GM12872 (cell line): ENCODE results near the gene TMIE.

ENCODE experiments used
- TF ChIP-seq, protein P1 (sequence below): IDR thresholded peaks from 3 replicates; pipeline ENCODE4 v1.5.1; 2011; ENCODE audit warnings: low read depth, mild to moderate bottlenecking, low read length, moderate library complexity; ENCODE audit not compliant: insufficient read depth

TMIE gene

DNA sequence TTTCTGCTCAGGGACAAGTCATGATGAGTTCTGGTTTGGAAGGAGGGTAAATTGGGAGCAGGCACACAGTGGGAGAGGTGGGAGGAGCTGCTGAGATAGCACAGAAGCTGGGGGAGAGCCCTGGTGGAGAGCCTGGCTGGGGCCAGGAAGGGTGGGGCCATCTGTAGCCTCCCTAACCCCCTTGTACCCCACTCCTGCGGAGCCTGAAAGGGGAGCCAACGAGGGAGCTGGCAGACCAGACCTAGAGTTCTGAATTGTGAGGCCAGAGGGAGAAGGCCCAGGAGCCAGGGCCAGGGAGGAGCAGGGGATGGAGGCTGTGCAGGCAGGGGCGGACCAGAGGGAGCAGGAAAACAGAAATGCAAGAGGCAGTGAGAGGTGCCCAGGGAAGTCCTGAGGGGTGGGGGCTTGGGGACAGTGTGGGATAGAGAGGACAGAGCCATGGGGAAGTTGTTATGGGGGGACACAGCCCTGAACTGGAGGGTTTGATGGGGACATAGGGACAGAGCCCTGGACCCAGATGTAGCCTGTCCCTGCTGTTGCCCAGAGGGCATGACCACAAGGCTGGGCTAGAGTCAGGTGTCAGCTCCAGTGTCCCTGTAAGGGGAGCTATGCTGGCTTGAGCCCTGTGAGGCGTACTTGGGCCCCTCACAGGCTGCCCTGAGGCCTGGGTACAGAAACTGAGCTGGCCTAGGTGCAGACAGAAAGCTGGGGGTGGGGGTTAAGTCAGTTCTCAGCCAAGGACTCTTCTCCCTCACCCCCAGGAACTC, 1.2 kb downstream of the TMIE start:
- TF ChIP-seq, protein P1, sequence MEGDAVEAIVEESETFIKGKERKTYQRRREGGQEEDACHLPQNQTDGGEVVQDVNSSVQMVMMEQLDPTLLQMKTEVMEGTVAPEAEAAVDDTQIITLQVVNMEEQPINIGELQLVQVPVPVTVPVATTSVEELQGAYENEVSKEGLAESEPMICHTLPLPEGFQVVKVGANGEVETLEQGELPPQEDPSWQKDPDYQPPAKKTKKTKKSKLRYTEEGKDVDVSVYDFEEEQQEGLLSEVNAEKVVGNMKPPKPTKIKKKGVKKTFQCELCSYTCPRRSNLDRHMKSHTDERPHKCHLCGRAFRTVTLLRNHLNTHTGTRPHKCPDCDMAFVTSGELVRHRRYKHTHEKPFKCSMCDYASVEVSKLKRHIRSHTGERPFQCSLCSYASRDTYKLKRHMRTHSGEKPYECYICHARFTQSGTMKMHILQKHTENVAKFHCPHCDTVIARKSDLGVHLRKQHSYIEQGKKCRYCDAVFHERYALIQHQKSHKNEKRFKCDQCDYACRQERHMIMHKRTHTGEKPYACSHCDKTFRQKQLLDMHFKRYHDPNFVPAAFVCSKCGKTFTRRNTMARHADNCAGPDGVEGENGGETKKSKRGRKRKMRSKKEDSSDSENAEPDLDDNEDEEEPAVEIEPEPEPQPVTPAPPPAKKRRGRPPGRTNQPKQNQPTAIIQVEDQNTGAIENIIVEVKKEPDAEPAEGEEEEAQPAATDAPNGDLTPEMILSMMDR, result no peak

DNA sequence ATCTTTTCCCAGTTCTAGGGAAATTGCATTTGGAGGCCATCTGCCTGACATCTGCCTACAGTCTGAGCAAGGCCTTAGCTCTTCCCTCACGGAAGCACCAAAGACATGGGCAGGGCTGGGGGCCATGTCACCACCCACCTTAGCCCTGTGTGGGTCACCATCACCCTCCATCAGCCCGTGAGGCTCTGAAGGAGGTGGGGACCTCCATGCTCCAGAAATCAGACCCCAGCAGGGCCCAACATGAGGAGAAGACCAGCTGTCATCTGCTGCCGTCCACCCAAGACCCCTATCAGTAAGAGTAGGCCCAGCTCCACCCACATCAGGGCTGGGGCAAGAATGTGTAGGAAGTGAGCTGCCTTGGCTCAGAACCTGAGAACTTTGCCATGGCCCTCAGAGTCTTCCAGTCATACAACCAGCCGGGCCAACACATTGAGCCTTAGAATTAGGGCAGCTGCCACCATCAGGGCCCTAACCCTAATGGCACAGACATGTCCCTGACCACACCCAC, 1.9 kb downstream of the TMIE start:
- TF ChIP-seq, protein P1, result no peak

DNA sequence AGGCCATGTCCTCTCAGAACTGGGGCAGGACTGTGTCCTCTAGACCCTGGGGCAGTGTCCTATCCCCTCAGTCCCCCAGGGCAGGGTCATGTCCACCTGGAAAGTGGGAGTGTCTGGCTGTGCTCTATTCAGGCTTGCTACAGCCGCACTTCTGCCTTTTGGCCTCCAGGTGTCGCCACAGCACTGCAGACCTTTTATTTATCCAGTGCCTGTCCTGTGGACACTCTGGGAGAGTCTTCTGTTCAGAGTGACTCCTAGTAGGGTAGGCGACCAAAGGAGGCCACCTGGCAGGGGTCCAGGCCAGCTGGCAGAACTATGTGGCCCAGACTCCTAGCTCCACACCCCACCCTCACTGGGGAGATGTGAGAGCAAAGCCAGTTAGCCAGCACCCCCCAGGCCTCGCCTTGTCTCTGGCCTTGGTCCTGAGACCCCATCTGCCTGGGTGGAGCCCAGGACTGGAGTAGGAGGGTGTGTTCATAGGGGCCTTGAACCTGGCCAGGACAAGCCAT, 3.9 kb downstream of the TMIE start:
- TF ChIP-seq, protein P1, result peak; percentile 96

DNA sequence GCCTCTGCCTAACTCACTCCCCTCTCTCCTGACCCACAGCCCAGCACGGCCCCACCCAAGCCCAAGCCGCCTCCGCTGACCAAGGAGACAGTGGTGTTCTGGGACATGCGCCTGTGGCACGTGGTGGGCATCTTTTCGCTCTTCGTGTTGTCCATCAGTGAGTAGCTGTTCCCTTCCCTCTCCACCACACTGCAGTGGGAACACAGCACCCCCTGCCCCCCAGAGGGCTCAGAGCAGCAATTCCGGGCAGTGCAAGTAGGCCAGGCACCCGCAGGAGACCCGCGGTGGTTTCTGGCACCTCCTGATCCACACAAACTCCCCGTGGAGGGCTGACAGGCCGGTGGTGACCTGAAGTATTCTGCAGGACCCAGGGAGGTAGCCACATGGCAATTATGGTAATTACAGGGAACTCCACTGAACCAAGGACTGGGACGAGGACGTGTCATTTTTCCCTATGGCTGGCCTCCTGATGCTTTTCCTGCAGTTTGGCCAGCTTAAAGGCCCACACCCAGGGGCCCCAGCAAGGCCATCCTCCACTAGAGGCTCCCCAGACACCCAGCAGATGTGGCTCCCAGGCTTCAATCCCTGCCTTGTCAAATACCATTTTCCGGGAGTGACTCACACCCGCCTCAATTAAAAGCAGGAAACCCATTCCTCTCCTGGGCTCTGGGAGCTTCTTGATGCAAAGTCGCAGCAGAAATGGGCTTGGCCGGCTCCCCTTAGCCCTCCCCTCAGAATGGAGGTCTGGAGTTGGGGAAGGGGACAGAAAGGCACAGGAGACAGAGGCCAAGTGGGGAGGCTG, 4.8 kb downstream of the TMIE start:
- TF ChIP-seq, protein P1, result no peak

DNA sequence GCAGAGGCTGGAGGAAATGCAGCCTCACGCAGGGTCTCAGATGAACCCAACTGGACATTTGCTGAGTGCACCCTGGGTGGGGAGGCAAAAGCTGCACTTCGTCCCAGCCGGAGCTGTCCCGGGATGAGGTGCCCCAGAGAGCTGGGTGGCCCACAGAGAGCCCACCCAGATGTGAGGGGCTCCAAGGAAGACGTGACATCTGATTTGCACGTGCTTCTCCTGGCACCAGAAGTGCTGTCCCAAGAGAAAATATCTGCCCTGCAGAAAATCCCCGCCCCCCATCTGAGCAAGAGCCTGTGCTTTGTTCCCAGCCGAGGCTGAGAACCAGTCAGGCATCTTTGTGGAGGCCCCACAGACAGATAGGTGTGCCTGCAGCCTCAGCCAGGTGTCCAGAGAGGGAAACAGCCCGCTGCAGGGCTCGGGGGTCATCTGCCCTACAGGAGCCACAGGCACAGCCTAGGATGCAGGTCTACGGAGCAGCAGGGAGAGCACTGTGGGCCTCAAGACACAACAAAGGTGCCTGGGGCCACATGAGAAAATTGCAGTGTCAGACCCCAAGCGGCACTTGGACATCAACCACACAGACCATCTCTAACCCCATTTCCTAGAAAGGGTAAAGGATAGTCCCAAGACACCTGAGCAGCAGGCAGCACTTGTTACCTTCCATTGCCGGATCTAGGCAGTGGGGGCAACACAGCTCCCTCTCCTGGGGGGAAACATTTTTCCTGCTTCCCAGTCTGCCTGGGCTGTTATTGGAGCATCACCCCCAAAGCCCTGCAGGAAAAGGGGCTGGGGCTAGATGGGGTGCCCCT, 5.8 kb downstream of the TMIE start:
- TF ChIP-seq, protein P1, result no peak

DNA sequence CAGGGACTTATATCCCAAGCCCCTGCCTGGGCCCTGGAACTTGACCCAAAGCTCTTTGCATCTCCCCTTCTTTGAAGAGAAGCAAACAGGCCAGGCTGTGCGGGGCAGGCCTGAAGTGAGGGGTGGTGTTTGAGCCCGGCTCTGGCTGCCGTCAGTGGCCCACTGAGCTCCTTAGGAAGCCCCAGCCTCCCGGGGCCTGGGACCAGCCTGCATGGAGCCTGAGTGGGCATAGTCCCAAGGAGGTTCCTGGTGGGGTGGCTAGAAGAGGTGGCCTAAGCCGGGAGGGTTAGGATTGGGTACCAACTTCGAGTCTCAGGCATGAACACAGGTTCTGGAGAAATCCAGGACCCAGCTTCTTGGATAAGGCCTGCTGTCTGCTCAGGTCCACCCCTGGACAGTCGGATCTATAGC, 6.4 kb downstream of the TMIE start:
- TF ChIP-seq, protein P1, result no peak
